Measurements from ENCODE around the gene ALKBH2.
"Not testable (repeated sequence)": the region's sequence is repeated elsewhere in the genome, so short reads cannot be mapped to it uniquely, and the experiment has no call there.

ALKBH2 gene

GRCh38 chr12:109065853-109066193 is 27.4 kb downstream of the ALKBH2 start:
- no peak for DNase-seq (ENCODE audit: low read depth)

- DNase-seq (ENCODE audit: low read depth), result no peak
Measured at GRCh38 chr12:109065154-109065852, 28.0 kb downstream of the ALKBH2 start.

DNA sequence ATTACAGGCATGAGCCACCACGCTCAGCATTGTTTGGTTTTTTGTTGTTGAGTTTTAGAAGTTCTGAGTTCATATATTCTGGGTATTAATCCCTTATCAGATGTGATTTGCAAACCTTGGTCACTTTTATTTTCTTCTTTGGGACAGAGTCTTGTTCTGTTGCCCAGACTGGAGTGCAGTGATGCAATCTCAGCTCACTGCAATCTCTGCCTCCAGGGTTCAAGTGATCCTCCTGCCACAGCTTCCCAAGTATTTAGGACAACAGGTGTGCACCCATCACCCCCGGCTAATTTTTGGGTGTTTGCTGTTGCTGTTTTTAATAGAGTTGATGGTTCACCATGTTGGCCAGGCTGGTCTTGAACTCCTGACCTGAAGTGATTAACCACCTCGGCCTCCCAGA is 29.1 kb downstream of the ALKBH2 start:
- DNase-seq (ENCODE audit: low read depth), result no peak

DNA sequence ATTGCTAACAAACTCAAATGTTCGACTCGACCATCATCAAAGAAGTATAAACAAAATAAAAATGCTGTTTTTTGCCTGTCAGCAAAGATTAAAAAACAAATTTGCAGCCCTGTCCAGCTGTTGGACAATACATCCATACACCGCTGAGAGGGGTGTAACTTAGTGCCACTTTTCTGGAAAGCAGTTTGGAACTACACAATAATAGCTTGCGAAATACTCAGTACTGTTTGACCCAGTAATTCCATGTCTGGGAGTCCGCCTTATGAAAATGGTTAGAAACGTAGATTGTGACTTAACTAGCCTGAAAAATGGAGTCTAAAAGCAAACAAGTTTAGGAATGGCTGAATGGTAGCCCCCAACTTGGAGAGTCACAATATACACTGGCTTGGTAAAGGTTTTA is 34.5 kb downstream of the ALKBH2 start:
- no peak for DNase-seq (ENCODE audit: low read depth)

DNA sequence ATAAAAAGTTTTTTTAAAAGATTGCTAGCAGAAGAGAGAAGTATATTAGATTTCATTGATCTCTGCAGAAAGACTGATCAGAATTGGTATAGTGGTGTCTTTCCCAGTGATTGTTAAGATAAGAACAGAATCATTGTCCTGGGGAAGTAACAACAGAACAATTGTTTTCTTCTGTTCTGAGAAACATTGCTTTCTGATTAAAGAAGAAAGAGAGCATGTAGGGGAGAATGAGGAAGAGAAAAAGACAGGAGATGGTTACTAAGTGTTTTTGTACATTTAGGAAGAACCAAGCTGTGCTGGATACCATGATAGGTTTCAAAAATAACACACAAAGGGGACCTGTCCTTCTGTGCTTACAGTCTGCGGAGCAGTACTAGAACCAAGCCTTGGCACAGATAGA is 35.9 kb downstream of the ALKBH2 start:
- DNase-seq (ENCODE audit: low read depth), result no peak

- DNase-seq (ENCODE audit: low read depth), result no peak
Measured at GRCh38 chr12:109056891-109057290, 36.4 kb downstream of the ALKBH2 start.

DNA sequence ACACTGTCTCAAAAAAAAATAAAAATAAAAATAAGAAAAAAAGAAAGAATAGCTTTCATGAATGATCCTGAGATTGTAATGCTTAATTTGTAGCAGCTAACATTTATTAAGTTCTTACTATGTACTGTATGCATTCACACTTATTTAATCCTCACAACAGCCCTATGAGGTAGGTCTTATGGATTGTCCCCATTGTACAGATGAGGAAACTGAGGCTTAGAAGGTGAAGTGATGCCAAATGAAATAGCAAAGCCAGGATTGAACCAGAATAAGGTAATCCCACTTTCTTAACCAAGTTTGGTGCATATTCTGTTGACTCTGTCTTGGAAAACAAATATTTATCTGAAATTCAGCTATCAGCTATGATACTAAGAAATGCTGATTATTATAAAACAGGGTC is 38.8 kb downstream of the ALKBH2 start:
- no peak for DNase-seq (ENCODE audit: low read depth)

DNA sequence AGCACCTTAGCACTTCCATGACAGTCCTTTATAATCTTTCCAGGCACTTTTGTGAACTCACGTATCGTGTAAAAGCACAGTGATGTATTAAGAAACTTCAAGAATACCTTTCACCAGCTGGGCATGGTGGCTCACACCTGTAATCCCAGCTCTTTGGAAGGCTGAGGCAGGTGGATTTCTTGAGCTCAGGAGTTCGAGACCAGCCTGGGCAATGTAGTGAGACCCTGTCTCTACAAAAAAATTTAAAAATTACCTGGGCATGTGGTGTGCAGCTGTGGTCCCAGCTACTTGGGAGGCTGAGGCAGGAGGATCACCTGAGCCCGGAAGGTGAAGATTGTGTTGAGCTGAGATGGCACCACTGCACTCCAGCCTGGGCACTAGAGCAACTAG is 39.2 kb downstream of the ALKBH2 start:
- not testable (repeated sequence) for DNase-seq (ENCODE audit: low read depth)

- DNase-seq (ENCODE audit: low read depth), result peak; percentile 8
Measured at GRCh38 chr12:109053382-109054123, 39.7 kb downstream of the ALKBH2 start.

- DNase-seq (ENCODE audit: low read depth), result peak; percentile 71
Measured at GRCh38 chr12:109052414-109053323, 40.6 kb downstream of the ALKBH2 start, which contains the start of gene USP30. Gene USP30, plus strand, starts transcription at chr12:109052576. Its CDS starts 103 bp downstream, at chr12:109052679.

- no peak for DNase-seq (ENCODE audit: low read depth)
Measured at GRCh38 chr12:109052097-109052413, 41.2 kb downstream of the ALKBH2 start.

DNA sequence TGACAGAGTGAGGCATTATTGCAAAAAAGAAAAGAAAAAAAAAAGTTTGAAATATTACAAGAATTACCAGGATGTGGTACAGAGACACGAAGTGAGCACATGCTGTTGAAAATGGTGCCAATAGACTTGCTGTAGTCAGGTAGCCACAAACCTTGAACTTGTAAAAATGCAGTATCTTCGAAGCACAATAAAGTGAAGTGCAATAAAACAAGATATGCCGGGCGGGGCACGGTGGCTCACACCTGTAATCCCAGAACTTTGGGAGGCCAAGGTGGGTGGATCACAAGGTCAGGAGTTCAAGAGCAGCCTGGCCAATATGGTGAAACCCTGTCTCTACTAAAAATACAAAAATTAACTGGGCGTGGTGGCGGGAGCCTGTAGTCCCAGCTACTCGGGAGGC is 43.5 kb downstream of the ALKBH2 start:
- not testable (repeated sequence) for DNase-seq (ENCODE audit: low read depth)

- not testable (repeated sequence) for DNase-seq (ENCODE audit: low read depth)
Measured at GRCh38 chr12:109048706-109049105, 44.6 kb downstream of the ALKBH2 start.

DNA sequence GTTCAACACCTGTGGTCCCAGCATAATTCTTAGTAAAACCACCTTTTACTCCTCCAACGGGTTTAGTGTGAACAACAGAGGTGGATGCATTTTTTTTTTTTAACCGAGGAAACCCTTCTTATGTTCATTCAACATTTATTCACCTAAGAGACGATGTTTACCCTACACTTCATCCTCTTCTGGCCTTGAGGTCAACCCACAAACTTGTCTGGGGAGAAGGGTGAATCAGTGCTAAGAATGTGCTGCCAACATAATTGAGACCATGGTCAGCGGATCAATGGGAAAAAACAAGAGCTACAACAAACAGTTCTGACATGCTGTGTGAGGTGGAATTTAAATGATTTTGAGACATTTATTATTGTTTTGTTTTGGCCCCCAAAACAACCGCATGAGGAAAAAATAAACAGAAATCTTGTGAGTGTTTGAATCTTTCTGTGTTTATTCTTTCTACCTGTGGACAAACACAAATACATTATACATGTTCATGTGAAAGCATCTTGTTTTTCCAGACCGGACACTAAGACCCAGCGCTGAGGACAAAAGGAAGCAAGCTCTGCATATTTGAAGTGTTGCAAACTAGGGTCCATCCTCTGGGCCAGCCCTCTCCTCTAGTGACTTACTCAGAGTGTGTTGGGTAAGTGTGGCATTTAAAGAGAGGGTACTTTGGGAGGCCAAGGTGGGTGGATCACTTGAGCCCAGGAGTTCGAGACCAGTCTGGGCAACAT is 46.0 kb downstream of the ALKBH2 start:
- DNase-seq (ENCODE audit: low read depth), result no peak

DNA sequence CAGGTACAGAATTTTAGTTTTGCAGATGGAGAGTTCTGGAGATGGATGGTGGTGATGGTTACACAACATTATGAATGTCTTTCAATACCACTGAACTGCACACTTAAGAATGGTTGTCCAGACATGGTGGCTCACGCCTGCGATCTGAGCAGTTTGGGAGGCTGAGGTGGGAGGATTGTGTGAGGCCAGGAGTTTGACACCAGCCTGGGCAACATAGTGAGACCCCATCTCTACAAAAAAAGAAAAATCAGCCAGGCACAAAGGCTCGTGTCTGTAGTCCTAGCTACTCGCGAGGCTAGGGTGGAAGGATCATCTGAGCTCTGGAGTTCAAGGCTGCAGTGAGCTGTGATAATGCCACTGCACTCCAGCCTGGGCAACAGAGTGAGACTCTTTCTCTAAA is 49.0 kb downstream of the ALKBH2 start:
- no peak for DNase-seq (ENCODE audit: low read depth)
